ENCODE measurements around the gene NDUFB2. TPM values are rescaled to one million over a fixed set of nuclear protein-coding genes. Genes with fewer than 3 reads are reported as not detected.
"Not testable (repeated sequence)": the region's sequence is repeated elsewhere in the genome, so short reads cannot be mapped to it uniquely, and the experiment has no call there.

NDUFB2 gene
- total and polyA plus RNA-seq, 2 experiments from 2014 or later, result 267 to 693 TPM

DNA sequence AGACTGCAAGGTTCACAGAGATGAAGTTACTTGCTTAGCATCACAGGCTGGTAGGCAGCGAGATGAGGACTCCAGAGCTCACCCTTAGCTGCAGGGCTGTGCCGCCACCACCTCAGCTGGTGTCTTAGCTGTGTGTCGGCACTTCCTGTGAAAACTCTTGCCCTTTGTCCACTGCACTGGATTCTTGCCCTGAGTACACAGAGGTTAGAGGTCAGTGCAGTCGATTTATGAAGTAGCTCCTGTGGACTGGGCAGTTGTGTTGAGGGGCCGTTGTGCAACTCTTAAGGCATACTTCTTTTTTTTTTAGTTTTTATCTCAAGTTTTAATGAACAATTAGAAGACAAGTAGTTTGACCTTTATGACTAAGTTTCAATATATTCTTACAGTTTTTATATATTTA lies 10.6 kb downstream of the NDUFB2 start:
- H3K9me3 ChIP-seq (ENCODE audit: low read depth), result no peaks in the 10 kb centered on the region
- no peaks in the 10 kb centered on the region for H3K4me1 ChIP-seq (ENCODE audit: low read depth)
- TF ChIP-seq CTCF (IDR thresholded peaks at IDR 0.05; ENCODE audit: low read depth, low read length), result no peak
- DNase-seq (ENCODE audit: low read depth in 1 of 2, low spot score in 1 of 2), result no peak
- no peak overlapping the region for H3K4me3 ChIP-seq
- H3K27me3 ChIP-seq, result no peaks in the 10 kb centered on the region
- no peak overlapping the region for H3K27ac ChIP-seq
- peaks cover 20% of the 10 kb centered on the region for H3K36me3 ChIP-seq

GRCh38 chr7:140708764-140709163 lies 12.3 kb downstream of the NDUFB2 start:
- not testable (repeated sequence) for H3K9me3 ChIP-seq (ENCODE audit: low read depth); H3K27ac ChIP-seq; H3K4me3 ChIP-seq; H3K27me3 ChIP-seq; DNase-seq (ENCODE audit: low read depth in 1 of 2, low spot score in 1 of 2); H3K4me1 ChIP-seq (ENCODE audit: low read depth)
- H3K36me3 ChIP-seq, result peaks cover 20% of the 10 kb centered on the region

DNA sequence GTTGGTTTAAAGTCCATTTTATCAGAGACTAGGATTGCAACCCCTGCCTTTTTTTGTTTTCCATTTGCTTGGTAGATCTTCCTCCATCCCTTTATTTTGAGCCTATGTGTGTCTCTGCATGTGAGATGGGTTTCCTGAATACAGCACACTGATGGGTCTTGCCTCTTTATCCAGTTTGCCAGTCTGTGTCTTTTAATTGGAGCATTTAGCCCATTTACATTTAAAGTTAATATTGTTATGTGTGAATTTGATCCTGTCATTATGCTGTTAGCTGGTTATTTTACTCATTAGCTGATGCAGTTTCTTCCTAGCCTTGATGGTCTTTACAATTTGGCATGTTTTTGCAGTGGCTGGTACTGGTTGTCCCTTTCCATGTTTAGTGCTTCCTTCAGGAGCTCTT lies 15.9 kb downstream of the NDUFB2 start:
- H3K36me3 ChIP-seq; H3K27ac ChIP-seq; DNase-seq (ENCODE audit: low read depth in 1 of 2, low spot score in 1 of 2); H3K4me3 ChIP-seq; H3K4me1 ChIP-seq (ENCODE audit: low read depth); H3K9me3 ChIP-seq (ENCODE audit: low read depth); H3K27me3 ChIP-seq: not testable (repeated sequence)

GRCh38 chr7:140714331-140715040 lies 18.0 kb downstream of the NDUFB2 start:
- H3K36me3 ChIP-seq, result no peaks in the 10 kb centered on the region
- no peaks in the 10 kb centered on the region for H3K9me3 ChIP-seq (ENCODE audit: low read depth)
- H3K27ac ChIP-seq, result no peak overlapping the region
- DNase-seq (ENCODE audit: low read depth in 1 of 2, low spot score in 1 of 2), result no peak
- H3K4me3 ChIP-seq, result no peak overlapping the region
- H3K4me1 ChIP-seq (ENCODE audit: low read depth), result no peaks in the 10 kb centered on the region
- TF ChIP-seq CTCF (IDR thresholded peaks at IDR 0.05; ENCODE audit: low read depth, low read length), result no peak
- H3K27me3 ChIP-seq, result no peaks in the 10 kb centered on the region

DNA sequence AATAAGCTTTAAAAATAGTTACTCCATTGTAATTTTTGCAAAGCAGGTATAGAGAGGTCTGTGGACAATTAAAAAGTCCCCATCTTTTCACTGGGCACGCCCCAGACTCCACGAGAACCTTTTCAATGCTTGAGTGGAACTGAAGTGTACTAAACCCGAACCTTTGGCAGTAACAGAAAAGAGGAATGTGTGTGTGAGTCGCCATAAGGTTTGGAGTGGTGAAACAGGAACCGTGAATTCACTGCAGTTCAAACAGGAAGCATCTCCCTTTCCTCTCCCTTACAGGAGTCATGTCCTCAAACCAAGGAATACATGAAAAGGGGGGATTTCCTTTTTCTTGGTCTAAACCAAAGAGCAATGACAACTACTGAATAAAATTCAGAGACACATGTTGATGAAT lies 23.2 kb downstream of the NDUFB2 start:
- Histone ChIP-seq H3K9me3 (ENCODE audit: low read depth) (no peaks in the 10 kb centered on the region), H3K4me3 (no peak overlapping the region)
- peak in 1 of 2 donors; percentile 38 for DNase-seq (ENCODE audit: low read depth in 1 of 2, low spot score in 1 of 2)

GRCh38 chr7:140722254-140722653 lies 25.7 kb downstream of the NDUFB2 start:
- Histone ChIP-seq H3K27ac (no peak overlapping the region), H3K9me3 (ENCODE audit: low read depth) (no peaks in the 10 kb centered on the region), H3K36me3 (peaks cover 6% of the 10 kb centered on the region), H3K4me1 (ENCODE audit: low read depth) (no peaks in the 10 kb centered on the region), H3K4me3 (no peak overlapping the region), H3K27me3 (no peaks in the 10 kb centered on the region)
- TF ChIP-seq CTCF (IDR thresholded peaks at IDR 0.05; ENCODE audit: low read depth, low read length), result no peak
- DNase-seq (ENCODE audit: low read depth in 1 of 2, low spot score in 1 of 2), result no peak

More for the DNA sequence above, 23.2 kb downstream of the NDUFB2 start:
- no peaks in the 10 kb centered on the region for H3K4me1 ChIP-seq (ENCODE audit: low read depth)
- H3K27ac ChIP-seq, result no peak overlapping the region
- no peaks in the 10 kb centered on the region for H3K27me3 ChIP-seq
- TF ChIP-seq CTCF (IDR thresholded peaks at IDR 0.05; ENCODE audit: low read depth, low read length), result no peak
- H3K36me3 ChIP-seq, result no peaks in the 10 kb centered on the region
